ENCODE data around the gene CSNK1G3.
A peak's percentile ranks its signal among the peaks of the same experiment; 100 is the strongest.

Gene CSNK1G3

DNA sequence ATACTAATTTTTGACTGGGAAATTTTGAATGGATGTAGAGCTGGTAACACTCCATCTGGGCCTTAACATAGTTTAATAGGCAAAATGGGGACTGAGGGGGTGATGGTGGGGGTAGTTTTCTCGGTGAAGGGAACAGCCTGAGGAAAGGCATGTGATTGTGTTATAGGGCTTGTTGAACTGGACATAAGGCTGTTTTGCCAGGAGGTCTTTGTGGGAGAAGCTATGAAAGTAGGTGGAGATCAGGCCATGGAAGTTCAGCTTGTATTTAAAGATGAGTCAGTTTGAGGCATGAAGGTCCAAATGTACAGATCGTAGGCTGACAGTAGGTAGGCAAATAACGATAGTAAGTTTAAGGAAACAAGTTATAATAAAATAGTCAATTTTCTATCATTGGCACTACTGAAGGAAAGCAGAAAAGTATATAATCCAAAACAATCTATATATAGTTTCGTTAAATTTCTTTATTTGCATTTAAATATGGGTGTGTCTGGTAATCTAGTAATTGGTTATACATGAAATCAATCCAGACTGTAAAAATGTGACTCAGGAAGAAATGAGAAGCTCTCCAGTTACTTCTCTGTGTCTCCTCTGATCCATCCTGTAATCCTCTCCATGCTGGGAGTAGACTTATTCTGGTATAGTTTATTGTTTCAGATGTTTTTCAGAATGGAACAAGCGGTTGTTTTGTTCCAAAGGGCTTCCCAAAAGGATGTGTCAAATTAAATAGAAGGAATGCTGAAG, 2.8 kb downstream of the CSNK1G3 start:
- DNase-seq, result no peak

DNA sequence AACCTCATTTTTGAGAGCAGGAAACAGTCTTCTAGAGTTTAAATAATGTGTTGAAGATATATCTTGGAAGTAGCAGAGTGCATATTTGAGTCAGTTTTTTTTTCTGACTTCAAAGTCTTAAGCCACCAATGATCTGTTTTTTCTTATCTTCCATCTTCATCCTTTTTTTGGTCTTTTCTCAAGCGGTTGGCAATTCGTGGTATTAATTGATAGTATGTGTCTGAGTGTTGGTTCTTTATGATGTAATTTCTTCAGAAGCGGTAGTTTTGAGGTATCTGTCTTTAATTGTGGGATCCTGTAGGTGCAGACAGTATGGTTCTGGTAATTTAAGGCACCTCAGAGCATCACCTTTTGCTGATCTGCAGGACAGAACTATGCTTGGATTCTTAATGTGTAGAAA, 3.9 kb downstream of the CSNK1G3 start:
- peak in 1 of 2 donors; percentile 70 for DNase-seq

DNA sequence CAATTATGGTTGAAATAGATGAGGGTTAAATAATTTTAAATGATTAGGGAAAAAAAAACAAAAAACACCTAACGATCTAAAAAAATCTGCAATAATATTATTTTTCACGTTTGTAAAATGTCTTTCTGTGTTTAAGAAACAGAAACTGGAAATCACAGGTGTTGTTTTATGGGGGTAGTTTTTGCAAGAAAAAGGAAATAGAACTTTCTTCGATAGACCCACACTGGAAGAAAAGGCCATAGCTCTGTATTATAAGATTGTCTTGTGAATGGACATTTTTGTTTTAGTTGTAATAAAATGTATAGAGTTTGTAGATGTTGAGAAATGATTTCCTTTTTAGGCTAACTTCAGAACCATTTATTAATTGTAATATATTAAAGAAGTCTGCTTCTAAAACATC, 5.5 kb downstream of the CSNK1G3 start:
- no peak for DNase-seq

DNA sequence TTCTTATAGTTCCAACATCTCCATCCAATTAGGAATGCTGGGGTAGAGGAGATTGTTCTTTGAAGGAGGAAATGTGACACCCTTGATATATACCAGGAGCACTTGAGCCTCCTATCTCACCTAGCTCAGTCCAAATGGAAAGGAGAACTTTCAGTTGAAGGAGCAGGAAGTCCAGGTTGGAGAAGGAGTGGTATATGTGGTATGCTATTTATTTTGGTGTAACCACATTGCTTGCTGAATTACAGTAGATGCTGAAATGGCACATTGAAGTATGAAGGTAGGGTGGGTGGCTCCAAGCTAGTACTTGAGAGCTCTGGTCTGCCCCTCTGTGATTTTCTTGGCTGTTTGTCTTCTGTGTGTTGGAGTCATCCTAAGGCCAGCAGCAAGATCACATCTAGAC, 6.1 kb downstream of the CSNK1G3 start:
- no peak for DNase-seq

DNA sequence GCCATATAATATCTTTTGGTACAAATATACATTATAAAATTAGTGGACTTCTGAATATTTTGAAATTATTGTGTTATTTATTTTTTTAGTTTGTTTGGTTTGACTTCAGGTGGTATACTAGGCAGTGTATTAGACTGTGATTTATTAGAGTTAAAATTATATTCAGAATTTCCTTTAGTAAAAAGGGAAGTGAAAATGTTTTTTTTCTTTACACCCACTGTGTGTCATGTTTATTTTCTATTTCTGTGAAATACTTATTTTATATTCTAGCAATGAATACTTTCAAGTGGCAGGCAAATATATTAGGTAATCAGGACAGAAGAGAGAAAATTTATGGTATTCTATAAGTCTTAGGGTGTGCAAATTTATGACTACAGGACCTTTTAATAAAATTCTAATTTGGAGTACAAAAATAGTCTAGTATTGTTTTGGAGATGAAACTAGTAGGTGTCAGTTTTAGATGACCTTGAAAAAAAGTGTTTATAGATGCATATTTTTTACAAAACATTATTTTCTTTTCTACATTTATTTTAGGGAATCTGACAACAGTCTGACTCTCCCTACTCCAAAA, 8.8 kb downstream of the CSNK1G3 start:
- DNase-seq, result no peak

DNA sequence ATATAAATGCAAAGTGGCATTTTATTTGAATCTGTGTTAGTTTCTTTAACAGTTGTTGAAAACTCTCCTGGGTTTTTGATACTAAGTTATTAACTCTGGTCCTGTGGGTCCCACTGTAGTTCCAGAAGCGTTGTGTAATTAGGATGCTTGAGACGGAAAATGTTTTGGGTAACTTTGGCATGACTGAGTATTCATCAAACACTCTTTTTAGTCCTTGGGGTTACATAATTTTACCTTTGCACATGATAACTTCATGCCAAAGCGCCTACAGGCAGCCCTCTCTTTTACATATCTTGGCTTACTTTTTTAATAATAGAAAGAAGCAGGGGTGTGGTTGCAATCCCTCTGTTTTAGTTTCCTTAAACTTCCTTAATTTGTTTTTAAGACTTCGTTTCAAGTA, 12.2 kb downstream of the CSNK1G3 start:
- no peak for DNase-seq

DNA sequence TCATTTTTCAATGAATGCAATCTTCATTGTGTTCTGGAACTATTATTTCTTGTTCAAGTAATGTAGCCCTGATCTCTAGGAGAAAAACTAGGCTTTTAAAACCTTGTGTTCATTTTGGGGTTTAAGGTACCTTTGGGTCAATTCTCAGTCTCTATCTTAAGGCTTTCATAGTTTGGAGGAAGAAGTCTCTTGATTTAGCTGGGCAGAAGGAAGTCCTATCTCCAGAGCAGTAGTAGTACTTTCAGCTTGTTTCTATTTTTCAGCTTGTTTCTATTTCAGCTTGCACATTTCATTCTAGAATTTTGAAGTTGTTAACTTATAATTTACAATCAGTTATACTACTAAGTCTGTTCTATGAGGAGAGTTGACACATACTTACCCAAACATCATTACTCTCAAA, 15.2 kb downstream of the CSNK1G3 start:
- no peak for DNase-seq

DNA sequence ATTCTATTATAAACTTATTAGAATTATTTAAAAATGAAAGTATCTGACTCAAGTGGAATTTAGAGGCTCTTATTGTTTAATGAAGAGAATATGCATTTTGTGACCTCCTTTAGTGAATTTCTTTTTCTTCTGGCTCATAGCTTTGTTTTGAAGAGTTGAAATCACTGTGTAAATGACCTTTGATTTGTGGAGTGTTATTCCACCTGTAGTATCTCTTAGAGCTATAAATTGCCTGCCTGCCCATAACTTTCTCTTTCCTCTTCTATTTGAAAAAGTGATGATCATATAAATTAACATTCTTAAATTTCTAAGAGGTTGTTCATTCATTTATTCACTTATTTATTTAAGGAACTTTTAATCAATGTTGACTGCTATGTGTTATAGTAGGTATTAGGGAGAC, 16.1 kb downstream of the CSNK1G3 start:
- DNase-seq, result no peak

DNA sequence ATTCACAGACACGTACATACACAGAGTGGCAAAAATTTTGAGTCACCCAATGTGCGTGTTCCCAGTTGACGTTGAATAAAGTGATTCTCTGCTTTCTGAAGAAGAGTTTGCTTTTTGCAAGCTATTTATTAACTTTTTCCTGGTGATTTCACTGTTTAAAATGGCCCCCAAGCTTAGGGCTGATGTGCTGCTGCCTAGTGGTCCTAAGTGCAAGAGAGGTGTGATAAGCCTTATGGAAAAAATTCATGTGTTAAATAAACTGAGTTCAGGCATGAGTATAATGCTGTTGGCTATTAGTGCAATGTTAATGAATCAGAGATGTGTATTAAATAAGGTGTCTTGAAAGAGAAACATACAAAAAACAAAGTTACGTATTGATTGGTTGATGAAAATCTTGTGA, 16.9 kb downstream of the CSNK1G3 start:
- DNase-seq, result no peak

DNA sequence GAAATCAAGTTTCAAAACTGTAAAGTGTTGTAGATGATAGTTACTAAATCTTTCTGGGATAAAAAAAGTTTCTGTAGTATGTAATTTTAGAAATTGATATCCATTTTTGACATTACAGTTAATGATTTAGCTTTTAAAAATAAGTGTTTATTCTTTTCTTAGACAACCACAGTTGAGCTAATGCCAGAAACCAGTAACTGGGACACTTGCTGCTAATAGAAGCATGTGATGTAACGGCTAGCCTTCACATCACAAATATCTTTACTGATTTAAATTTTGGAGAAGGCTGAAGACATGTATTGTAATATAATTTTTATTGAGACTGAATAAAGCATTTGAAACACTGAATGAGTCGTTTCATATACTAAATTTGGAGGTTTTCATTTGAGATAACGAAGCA, 18.8 kb downstream of the CSNK1G3 start:
- no peak for DNase-seq

DNA sequence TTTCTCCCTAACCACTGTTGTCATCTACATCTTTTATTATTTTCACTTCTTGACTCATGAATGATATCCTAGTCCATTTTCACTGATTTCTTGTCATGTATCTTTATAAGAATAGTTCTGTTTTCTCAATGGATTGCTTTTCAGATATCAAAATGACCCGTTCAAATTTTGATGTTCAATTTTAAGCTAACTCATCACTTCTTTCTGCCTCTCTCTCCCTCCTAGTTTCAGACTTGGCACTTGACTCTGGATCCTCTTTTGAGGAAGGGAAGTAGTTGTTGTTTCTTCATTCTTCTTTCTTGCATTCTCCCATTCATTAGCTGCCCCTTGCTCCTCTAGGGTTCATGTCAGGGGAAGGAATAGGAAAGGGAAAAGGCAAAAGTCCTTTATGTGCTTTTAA, 23.7 kb downstream of the CSNK1G3 start:
- DNase-seq, result no peak

DNA sequence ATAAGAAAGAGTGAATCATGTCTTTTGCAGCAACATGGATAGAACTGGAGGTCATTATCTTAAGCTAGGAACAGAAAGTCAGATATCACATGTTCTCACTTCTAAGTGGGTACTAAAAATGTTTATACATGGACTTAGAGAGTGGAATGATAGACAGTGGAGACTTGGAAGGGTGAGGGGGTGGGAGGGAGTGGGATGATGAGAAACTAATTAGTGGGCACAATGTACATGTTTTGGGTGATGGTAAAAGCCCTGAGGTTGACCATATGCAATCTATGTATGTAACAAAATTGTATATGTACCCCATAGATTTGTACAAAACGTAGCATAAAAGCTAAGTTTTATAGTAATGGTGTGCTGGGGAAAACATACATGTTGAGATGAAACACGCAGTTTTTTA, 25.3 kb downstream of the CSNK1G3 start:
- DNase-seq, result no peak

DNA sequence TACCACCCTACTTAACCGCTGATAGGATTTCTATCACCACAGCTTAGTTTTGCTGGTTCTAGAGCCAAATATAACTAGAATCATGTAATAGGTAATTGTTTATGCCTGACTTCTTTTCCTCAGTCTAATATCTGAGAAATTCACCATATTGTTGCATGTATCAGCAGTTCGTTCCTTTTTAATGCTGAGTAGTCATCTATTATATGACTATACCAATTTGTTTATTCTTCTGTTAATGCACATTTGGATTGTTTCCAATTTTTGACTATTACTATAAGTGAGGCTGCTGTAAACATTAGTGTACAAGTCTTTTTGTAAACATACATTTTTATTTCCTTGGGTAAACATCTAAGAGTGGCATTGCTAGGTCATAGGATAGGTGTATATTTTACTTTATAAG, 25.9 kb downstream of the CSNK1G3 start:
- DNase-seq, result no peak

DNA sequence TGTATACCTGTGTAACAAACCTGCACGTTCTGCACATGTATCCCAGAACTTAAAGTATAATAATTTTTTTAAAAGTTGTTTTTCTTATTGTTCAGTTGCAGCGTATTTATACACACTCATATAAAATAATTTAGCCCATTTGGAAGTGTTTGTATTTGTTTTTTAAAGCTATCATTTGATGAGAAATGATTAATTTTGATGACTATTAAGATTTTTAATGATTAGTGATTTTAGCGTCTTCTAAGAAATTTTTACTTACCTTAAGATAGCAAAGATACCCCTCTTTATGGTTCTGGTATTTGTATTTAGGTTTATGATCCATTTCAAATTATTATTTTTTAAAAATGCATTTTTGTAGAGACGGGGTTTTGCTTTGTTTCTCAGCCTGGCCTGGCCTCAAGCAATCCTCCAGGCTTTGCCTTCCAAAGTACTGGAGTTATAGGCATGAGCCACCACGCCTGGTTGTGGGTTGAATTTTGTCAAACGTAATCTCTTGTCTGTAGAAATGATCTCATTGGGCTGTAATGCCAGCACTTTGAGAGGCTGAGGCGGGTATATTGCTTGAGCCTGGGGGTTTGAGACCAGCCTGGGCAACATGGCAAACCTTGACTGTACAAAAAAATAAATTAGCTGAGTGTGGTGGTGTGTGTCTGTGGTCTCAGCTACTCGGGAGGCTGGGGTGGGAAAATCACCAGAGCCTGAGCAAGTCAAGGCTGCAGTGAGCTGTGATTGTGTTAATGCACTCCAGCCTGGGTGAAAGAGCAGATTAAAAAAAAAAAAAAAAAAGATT, 26.9 kb downstream of the CSNK1G3 start:
- no peak for DNase-seq

DNA sequence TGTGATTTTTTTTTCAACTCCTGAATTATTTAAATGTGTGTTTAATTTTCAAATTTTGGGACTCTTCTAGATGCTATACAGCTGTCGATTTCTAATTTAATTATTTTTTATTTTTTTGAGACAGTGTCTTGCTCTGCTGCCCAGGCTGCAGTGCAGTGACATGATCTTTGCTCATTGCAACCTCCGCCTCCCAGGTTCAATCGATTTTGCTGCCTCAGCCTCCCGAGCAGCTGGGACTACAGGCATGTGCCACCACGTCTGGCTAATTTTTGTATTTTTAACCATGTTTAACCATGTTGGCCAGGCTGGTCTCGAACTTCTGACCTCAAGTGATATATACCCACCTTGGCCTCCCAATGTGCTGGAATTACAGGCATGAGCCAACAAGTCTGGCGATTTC, 28.6 kb downstream of the CSNK1G3 start:
- no peak for DNase-seq

DNA sequence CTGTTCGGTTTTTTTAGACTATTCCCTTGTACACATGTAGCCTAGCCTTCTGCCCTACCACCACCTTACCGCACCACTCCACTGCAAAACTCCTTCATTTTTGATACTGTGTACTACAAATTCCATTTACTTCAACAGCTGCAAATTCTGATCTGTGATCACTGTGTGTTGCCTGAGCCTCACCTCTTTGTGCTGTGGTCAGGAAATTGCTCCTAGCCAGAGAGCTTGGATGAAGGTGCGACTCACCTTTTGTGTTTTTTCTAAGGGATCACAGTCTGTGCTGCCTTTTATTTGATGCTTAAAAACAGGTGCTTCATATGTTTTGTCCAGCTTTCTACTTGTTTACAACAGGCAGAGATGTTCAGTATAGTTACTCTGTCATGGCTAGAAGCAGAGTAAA, 31.5 kb downstream of the CSNK1G3 start:
- DNase-seq, result no peak

DNA sequence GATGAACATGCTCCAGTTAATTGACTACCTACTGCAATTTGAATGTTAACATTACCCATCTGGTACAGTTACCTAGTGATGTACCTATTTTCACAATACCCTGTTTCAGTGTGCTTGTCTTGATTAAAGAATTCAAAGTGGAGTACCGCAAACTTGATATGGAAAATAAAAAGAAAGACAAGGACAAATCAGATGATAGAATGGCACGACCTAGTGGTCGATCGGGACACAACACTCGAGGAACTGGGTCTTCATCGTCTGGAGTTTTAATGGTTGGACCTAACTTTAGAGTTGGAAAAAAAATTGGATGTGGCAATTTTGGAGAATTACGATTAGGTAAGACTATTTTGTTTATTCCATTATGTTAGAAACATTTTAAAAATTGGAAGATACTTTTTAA, 33.5 kb downstream of the CSNK1G3 start:
- DNase-seq, result peak in 1 of 2 donors; percentile 37

DNA sequence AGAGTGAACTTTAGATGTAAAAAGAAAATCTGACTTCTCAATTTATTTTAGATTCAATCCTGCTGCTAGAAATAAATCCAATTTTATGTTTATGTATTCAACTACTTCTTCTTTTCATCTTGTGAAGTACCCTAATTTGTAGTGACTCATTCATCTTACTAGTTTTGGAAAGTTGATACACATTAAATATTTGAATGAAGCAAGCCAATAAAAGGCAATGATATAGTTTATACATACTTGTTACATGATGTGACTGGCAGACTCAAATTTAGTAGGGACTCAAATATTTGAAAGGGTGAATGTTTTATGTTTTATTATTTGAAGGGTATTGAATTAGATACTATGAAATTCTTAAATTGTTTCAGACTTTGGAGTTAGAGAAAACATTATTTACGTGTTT, 34.7 kb downstream of the CSNK1G3 start:
- no peak for DNase-seq

DNA sequence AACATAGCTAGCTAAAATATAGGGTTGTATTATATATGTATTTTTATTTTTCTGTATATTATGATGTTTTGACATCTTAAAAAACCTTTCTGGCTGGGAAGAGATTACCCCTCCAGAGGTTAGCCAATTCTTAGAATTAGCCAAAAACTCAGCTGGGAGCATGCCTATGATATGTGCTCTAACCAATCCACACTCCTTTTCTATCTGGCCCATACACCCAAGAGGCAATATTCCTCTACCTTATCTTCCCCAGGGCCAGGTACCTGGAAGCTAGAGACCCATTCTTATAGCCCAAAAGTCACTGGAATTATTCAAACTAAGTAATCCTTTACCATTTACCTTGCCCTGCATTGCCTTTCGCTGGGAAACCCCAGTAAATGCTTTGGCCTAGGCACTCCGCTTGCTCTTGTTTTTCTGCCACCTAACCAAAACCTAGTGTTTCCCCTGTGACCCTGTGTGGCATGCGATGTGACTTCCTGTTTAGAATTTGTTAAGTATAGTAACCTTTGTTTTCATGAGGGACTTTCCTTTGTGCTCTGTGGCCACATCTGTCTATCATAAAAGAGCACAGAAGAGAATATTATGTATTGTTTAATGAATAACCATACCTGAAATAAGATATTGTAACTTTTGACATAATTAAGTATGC, 37.4 kb downstream of the CSNK1G3 start:
- peak; percentile 73 to 84 for DNase-seq

DNA sequence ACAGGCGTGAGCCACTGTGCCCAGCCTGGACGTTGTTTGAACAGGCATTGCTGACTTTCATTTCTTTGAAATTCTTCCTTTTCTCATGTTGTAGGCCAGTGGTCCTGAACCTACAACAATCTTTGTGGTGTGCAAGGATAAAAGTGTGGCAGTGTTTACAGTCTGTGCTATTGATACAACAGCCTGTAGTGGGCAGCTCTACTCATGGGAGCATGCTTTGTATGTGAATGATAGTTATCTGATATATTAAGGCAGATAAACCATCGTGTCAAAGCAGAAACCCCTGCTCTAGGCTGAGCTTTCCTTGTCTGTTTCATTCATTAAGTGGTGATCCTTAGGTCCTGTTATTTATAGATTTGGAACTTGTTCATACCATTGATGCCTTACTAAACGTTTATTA, 42.6 kb downstream of the CSNK1G3 start:
- no peak for DNase-seq

DNA sequence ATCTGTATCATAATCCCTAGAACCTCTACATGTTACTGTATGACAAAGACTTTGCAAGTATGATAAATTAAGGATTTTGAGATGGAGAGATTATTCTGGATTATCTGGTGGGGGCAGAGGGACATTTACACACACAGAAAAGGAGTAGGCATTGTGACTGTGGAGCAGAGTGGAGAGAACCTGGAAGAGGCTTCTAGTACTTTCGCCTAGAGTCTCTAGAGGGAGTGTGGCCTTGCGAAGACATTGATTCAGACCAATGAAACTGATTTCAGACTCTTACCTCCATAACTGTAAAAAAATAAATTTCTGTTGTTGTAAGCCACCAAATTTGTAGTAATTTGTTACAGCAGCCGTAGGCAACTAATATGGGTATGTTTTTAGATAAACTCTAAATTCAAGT, 45.9 kb downstream of the CSNK1G3 start:
- DNase-seq, result no peak

DNA sequence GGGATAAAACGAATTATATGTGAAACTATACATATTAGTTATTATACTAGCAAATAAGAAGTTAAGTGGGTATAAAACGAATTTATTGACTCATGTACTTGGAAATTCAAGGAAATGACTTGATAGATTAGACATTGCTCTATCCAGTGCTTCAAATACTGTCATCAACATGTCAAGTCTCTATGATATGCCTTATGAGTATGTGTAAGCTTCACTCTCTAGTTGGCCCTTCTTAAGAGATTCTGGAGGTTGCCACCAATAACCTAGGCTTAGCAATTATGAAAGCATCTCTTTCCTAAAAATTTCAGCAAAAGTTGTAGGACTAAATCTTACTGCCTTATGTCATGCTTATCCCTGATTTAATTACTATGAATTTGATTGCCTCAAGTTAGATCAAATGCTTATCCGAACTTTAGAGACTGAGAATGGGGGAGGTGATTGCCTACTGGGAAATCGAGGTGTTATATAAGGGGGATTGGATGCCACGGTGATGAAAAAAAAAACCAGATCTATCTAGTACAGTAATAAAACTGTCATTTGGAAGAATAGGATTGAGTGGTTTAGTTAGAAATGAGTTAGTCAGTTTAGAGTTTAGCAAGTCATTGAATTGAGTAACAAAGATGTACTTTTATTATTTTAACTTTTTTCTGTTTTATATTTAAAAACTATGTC, 46.9 kb downstream of the CSNK1G3 start:
- DNase-seq, result no peak

DNA sequence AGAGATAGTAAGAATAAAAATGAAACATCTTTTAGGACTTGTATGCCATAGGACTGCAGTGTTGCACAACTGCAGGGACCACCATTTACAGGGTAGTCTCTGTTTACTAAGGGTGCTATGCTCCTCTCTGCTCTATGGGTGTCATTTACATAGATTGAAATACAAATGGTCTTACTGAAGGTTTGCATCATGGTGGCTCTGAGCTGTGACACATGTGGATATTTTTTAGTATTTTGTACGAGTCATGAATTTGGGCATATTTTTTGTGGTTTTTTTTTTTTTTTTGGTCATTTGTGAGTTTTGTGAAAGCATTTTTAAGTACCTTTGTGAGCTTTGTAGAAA, 47.4 kb downstream of the CSNK1G3 start:
- DNase-seq, result no peak

All from CD4-positive, alpha-beta T cell treated with Interferon alpha-2 for 1 hour (primary cell).